Measurements from ENCODE around the gene LSR.

GRCh38 chr19:35222373-35223015 lies 26.3 kb upstream of the LSR start:
- TF ChIP-seq EZH2 (IDR thresholded peaks at IDR 0.05; ENCODE audit: borderline replicate concordance, insufficient read depth, low read depth, low read length, poor library complexity, severe bottlenecking): no peak
- TF ChIP-seq CTCF (IDR thresholded peaks at IDR 0.05): no peak
